ENCODE measurements around the gene SMYD2.
"Not testable (repeated sequence)": the region's sequence is repeated elsewhere in the genome, so short reads cannot be mapped to it uniquely, and the experiment has no call there.

SMYD2 gene

DNA sequence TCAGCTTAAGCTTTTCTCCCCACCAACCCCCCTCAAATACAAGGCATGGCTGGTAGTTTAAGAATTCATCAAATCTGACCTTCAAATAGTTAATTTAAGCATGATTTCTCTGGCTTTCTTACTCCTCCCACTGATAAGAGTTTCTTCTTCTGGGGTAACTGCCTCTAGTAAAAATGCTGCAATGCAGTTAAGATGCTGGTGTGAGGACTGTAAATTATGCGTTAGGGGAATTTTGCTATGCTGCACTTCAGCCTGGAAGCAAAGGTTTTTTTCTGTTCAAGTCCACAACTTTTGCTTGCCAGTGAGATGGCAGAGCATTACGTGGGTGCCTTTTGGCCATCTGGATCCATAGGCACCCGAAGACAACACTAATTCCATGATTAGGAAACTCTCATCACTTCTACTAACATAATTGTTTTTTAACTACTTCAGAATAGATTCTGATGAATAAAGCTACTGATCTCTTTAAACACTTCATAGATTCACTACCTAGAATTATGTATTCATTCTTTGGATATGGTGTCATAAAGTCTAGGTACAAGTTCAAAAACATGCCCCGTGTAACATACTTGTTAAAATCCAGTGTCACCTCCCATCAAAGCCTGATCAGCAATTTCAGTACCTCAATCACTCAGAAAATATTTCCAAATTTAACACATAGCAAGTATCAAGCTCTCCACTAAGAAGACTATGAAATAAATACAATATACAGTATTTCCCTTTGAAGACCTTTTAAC is 8.8 kb upstream of the SMYD2 start:
- no peak for DNase-seq

DNA sequence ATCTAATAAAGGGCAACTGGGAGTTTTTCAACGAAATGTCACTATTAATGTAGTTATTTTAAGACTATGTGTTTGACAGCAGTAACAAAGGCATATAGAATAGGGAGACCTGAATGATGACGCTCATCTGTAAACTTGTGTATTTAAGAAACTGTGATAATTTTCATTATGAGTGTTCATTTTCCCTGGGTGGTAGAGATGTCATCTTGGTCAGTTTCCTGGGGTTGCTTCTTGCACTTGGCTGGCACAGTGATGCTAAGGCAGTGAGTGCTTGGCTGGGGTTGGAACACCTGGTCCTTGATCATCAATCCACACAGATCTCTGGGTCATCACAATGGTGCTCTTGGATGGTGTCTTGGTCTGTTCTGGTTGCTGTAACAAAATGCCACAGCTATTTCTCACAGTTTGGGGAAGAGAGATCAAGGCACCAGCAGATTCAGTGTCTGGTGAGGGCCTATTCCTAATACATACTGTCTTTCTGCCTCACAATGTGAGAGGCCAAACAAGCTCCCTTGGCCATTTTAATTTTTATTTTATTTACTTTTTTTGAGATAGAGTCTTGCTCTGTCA is 7.9 kb upstream of the SMYD2 start:
- no peak for DNase-seq

DNA sequence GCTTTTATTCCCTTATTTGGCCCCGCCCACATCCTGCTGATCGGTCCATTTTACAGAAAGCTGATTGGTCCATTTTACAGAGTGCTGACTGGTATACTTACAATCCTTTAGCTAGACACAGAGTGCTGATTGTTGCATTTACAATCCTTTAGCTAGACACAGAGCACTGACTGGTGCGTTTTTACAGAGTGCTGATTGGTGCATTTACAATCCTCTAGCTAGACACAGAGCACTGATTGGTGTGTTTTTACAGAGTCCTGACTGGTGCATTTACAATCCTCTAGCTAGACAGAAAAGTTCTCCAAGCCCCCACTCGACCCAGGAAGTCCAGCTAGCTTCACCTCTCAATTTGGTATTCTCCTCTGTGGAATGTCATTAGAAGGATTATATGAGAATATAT is 5.3 kb upstream of the SMYD2 start:
- not testable (repeated sequence) for DNase-seq

DNA sequence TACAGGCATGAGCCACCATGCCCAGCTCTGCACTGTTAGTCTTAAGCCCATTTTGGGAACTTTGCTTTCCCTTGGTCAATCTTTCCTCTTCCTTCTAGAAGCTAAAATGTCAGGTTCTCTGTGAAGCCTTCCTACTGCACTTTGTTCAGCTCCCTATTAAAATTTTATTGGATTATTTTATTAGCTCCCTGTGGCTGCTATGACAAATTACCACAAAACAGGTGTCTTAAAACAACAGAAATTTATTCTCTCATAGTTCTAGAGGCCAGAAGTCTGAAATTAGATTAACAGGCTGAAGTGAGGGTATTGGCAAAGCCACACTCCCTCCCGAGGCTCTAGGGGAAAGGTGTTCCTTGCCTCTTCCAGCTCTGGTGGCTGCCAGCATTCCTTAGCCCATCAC is 4.2 kb upstream of the SMYD2 start:
- DNase-seq, result no peak

DNA sequence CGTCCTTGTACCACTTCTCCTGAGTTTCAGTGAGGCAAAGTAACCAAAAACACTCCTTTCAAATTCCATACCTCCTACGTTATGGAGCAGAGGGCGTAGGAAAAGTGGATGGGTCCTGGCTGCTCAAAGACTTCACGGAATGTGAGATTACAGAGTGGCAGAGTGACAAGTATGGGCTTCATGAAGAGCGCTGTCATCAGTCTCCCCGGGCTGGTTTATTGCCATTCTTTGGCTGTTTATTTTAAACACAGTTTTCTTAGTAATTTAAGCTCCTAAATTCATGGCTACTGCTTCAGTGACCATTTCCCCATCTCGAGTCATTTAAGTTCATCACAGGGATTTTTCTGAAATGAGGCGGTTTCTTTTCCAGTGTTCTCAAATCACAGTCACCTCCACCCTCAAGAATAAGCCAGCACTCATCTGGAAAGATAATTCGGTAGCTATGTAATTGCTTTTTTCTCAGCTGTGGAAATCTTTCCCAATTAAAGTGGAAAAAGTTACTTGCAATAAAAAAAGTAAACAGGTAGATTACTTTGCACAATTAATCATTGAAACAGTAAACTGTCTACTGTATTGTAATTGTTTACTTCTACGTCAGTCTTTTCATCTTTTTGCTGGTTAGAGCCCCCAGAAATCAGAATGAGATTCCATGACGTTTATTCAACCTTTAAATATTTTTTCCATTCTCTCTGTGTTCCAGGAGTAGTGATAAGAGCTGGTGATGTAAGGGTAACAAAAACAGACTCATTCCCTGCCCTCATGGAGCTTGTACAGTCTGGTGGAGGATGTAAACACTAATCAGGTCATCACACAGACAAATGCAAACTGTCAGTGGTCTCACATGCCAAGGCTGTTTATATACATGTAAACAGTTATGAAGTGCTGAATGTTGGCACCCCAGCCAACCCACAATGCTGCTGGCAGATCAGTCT is 3.0 kb upstream of the SMYD2 start:
- DNase-seq, result no peak

DNA sequence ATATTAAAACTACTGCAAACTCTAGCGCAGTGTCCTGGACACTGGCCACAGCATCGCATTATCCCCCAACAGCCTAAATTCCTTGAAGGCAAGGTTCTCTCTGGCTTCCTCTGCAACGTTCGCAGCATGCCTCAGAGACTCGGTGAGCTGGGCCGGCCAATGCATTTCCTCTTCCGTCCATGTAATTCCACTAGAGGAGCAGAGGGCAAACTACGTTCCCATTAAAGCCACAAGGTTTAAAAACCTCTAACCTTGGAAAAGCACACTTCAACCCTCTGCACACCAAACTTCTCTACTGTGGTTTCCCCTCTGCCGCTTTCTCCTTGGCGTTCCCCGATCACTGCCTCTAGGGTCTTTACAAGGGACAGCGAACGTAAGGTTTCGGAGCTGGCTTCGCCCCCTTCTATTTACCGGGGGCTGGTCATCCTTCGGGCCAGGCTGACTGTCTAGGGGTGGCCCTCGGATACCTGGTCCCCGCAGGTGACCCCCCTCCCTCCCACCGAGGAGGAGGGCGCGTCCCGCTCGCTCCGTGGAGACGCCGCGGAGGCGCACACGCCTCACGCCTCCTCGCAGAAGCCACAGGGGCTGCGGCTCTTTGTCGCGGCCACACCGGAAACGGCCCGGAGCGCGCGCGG is 456 bp upstream of the SMYD2 start:
- DNase-seq, result no peak

DNA sequence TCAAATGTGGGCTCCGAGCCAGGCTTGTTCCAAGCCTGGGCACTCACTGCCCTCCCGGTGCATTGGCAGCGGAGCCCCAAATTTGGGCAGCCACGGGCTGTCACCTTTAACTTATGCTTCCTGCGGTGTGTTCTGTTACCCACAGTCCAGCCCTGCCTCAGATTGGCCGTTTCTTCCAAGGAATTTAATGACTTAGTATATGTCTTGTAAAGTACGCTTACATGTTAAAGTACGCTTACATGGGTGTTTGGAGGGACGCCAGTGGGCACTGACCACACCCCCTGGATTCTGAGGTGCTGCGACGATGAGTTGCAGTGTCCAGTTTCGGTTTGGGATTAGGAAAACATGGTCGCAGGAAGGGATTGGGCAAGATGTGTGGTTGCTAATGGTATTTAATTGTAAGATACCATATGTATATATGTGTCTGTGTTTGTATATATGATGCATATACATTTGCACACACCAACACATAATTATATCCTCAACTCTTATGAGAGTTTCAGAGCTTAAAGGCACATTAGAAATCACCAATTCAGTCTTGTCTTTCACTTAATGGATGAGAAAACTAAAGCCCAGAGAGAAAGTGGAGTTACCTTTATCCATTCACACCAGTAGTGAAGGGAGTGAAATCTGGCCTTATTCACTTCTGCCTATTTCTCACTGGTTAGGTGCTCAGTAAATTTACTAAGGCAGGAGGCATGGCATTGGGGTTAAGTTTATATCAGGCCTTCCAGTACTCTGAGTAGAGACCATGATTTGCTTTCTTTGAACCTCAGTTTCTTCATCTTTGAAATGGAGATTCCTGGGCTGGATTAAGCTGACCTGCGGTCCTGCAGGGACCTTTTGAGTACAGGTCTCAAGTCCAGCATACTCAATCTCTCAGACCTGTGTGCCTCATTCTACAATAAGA is 1.0 kb downstream of the SMYD2 start:
- peak; percentile 2 for DNase-seq

DNA sequence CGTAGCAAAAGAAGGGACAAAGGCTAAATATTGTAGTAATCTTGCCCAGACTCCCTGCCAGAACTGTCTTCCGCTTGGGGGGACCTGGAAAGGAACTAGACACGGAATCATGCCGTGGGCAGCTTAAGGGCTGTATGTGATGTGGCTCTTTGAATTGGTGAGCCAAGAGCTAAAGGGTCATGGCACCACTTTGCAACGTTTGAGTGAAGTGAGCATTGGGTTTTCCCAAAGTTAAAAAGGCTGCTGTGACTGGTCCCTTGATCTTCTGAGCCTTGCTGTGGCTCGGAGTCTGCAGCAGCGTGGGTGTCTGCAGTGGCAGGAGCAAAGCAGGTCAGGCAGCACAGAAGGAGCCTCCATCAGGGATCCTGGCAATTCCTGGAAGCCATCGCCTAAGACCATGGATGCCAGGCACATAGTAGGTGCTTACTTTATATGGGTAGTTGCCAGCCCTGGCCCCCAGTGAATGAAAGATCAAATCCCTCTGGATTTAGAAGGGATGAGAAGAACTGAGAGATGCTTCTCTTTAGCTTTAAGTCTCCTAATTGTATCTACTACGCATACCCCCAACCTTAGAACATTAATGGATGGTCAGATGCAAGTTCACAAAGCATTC is 1.8 kb downstream of the SMYD2 start:
- DNase-seq, result no peak

DNA sequence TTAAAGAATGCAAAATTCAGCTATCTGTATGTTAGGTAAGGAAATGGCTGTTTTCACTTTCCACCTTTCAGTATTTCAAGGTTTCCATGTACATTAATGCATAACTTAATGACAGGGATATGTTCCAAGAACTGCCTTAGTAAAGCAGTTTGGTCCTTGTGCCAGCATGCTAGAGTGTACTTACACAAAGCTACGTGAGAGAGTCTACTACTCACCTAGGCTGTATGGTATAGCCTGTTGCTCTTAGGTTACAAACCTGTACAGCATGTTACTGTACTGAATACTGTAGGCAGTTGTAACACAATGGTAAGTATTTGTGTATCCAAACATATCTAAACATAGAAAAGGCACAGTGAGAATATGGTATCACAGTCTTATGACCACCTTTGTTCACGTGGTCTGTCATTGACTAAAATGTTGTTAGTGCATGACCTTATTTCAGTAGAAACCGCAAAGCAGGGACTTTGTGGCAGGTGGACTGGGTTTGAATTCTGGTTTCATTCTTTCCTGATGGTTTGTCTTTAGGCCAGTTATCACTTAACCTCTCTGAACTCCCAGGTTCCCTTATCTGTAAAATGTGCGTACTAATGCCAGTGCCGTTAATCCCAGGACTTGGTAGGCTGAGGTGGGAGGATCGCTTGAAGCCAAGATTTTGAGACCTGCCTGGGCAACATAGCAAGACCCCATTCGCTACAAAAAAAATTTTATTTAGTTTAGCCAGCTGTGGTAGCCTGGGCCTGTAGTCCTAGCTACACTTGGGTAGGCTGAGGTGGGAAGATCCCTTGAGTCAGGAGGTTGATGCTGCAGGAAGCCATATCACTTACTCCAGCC is 4.9 kb downstream of the SMYD2 start:
- DNase-seq, result no peak

DNA sequence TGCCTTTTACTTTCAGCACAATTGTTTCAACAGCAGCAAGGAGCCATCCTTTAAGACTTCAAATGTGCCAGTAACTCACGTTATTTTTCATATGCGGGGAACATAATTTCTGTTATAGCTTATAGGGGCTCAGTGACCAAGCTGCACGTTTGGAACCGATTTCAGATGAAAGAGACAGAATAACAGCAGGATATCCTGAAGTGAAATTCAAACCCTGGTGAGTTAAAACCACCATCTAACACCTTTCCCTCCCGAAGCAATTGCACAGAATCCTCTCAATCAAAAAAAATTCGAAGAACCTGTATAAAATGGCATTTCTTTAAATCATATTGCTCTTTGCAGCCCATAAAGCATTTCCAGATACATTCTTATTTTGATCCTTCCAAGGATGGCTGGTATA is 6.9 kb downstream of the SMYD2 start:
- DNase-seq, result no peak

DNA sequence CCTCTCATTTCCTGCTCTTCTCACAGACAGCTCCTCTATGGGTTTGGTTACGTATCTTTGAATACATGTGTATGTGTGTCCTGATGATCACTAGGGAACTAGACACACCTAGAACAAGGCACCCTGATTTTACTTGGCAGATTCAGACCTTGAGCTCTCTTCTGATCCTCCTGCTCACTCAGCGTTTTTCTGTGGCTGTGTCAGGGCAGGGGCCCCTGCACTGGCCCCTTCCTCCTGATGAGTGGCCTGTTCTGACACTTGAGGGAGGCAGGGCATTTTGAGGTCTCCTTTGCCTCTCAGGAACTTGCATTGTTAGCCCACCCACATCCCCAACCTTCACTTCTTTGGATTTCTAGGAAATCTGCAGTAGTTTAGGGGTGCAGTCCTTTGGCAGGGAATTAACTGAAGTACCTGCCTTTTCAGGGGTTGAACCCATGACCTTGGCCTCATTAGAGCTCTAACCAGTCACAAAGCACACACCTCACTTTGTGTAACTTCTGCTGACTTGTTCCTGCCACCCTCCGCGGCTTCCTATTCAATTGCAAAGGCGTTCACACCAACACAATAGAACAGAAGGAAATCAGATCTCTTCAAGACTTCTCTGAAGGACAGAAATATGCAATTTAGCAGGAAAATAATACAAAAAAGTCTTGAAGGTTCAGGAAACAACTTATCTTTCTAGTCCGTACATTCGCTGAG is 8.8 kb downstream of the SMYD2 start:
- no peak for DNase-seq

DNA sequence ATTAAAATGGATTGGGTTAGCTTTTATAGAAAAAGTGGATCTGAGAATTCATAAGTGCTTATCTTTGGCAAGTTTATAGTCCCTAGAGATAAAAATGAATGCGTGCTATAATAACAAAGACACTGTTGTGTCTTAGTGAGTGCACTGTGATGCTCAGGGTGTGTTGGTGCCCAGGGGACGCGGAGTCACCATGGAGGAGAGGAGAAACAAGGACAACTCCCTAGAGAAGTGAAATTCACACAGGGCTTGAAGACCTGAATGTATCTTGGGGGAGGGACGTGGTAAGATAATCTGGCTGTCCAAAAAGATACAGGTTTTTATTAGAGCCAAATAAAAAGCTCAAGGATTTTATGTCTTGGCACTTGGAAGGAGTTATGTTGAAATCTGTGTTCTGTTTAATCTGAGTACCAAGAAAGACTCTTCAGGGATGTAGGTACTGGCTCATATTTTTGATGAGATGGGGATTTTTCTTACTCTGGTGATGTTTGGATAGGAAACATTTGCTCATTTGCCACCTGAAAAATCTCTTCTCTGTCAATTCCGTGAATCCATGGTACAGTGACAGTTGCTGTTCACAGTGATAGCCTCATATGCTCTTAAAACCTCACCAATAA is 9.6 kb downstream of the SMYD2 start:
- no peak for DNase-seq

DNA sequence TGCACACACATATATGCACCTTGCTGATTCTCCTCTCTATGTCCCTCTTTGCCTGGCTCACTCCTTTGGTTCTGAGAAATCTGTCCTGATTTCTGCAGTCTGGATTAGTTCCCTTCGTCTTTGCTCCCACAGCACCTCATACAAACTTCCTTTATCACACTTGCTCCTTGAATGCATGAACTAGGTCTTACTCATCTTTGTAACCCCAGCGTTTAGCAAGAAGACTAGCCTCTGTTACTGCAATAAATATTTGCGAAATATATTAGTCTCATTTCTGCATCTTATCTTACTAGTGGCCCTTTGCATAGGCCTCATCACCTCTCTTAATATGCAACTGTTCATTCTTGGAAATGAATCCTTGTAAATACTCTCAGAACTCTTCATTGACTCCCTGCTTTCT is 11.4 kb downstream of the SMYD2 start:
- DNase-seq, result no peak

DNA sequence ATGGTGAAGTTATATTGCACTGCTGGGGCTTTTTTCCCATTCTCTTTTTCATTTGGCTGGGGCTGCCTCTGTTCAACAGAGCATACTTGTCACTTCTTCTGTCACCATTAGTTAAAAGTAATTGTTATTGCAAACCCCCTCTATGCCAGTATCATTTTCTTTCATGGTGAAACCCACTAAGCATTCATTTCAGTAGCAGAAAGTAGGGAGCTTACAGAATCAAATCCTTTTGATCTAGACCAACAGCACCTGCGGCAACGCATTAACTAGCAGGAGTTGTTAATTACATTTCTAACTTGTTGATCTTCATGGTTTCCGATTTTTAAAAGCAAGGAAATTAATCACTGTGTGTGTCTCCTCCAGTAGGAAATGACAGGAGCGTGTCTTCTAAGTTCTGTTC is 15.0 kb downstream of the SMYD2 start:
- no peak for DNase-seq

DNA sequence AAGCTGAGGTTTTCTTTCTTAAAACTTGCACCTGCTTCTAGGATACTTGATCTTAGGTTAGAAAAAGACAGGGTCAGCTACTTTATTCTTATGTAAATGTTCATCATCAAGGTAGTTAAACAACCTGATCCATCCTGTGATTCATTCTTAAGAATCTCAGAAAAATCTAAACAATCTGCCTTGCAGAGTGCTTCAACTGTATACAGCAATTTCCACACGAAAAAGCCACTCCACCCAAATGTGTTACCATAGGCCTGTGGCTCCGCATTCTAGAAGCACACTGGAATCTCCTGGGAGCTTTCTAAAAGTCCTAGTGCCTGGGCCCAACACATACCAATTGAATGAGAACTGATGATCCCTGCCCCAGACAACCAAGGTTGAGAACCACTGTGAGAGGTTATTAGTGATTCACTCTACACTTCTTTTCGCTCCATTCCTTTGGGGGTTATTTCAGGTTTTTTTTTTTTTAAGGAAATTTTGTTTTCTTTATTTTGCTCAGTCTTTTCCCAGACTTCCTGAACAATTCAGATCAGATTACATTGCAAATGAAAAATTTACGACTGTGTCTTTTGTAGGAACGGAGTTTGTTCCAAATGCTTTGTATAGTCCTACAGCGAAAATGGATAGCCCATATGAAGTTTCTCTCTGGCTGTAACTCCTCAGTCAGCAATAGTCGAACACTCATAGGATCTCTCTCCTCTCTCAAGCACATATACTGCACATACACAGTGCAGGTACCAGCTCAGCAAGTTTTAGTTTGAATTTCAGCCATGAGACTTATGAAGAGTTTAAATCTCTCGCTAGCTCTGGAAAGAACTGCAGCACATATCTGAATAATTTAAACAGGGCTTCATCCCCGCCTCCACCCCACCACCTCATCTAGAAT is 16.1 kb downstream of the SMYD2 start:
- no peak for DNase-seq

DNA sequence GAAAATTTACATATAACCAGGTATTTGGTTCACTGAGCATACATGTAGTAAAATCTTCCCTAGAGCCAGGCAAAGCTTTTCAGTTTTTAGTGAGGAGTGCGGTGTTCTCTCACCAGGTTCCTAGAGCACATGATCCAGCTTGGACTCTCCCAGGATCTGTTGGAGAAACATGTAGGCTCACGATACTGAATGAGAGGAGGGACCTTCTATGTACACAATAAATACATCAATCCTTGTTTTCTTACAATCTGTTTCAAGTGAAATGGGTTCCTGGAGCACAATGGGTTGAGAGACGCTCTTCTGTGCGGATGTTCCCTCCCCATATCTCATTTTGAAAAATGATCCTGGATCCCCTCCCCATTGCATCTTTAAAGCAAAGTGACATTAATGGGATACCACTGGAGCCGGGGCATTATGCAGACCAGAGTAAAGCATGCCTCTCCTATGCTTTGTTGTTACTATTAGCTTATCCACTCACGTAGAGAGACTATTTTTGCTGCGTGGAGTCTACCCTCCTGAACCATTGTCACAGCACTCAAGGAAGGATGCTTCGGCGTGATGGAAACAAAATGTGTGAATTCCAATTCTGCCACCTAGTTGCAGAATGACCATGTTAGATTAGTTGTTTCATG is 19.3 kb downstream of the SMYD2 start:
- no peak for DNase-seq

DNA sequence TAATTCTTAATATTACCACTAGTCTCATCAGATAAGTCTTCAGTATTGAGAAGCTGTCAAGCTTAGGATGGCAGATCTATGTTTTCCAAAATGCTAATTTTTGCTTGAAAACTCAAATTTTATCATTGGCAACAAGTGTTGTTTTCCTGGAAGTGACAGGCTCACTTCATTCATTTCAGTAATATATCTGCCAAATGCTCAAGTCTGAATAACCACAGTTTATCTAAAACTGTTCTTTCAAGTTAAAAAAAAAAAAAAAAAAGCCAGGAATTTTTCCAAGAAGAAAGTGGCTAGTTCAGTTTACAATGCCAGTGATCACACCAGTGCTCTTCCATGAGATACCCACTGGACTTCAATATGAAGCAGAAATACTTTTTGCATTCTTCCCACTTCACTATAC is 20.6 kb downstream of the SMYD2 start:
- no peak for DNase-seq

All from CD4-positive, alpha-beta T cell treated with Interferon gamma for 1 hour (primary cell).